OCI-LY7 (cell line): ENCODE data around the gene MIOX.

Experiments used
- EZH2phosphoT487 ChIP-seq: fragments of 200-600 bp; sonication (generic); IDR thresholded peaks from 2 replicates; pipeline ENCODE4 v1.6.1; 2018; ENCODE audit warnings: low read depth, borderline replicate concordance, mild to moderate bottlenecking, mixed run types, antibody characterized with exemption, low read length, moderate library complexity, mixed read lengths
- TF ChIP-seq, protein P1 (sequence below): fragments of 200-600 bp; sonication (generic); conservative IDR thresholded peaks from 2 replicates; pipeline ENCODE4 v1.5.1; 2014; ENCODE audit warnings: mild to moderate bottlenecking, antibody characterized with exemption, low read length, moderate library complexity, mixed read lengths

- TF ChIP-seq, protein P1, sequence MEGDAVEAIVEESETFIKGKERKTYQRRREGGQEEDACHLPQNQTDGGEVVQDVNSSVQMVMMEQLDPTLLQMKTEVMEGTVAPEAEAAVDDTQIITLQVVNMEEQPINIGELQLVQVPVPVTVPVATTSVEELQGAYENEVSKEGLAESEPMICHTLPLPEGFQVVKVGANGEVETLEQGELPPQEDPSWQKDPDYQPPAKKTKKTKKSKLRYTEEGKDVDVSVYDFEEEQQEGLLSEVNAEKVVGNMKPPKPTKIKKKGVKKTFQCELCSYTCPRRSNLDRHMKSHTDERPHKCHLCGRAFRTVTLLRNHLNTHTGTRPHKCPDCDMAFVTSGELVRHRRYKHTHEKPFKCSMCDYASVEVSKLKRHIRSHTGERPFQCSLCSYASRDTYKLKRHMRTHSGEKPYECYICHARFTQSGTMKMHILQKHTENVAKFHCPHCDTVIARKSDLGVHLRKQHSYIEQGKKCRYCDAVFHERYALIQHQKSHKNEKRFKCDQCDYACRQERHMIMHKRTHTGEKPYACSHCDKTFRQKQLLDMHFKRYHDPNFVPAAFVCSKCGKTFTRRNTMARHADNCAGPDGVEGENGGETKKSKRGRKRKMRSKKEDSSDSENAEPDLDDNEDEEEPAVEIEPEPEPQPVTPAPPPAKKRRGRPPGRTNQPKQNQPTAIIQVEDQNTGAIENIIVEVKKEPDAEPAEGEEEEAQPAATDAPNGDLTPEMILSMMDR: no peak
- TF ChIP-seq EZH2phosphoT487: no peak
These were observed 42.6 kb upstream of the MIOX start for GRCh38 chr22:50443801-50444625.
